Common myeloid progenitor, CD34-positive (primary cell): ENCODE measurements around the gene GNB3.
A peak's percentile ranks its signal among the peaks of the same experiment; 100 is the strongest.
"Not testable (repeated sequence)": the region's sequence is repeated elsewhere in the genome, so short reads cannot be mapped to it uniquely, and the experiment has no call there.

Experiments used
- CTCF ChIA-PET: fragments of 350-600 bp; sonication (Branson Sonifier 250); formaldehyde crosslinking; loops from one replicate; lab custom pipeline; 2021; ENCODE audit warnings: antibody characterized with exemption; lab: Charles Lee
- POLR2A ChIA-PET: fragments of 350-600 bp; sonication (Branson Sonifier 250); formaldehyde crosslinking; loops from one replicate; lab custom pipeline; 2021; ENCODE audit warnings: antibody characterized with exemption; lab: Charles Lee
- DNase-seq, 3 donors: peaks; one replicate each; pipeline versions ENCODE4 v3.0.0 to v3.0.0-alpha.2; 2013
- H3K27ac ChIP-seq, 2 experiments: 1 replicate in 1 of 2; 2 replicates in 1 of 2; pipeline ENCODE4 v1.7.0; 2013; ENCODE audit warnings: inconsistent platforms in 2 of 2, low read length in 2 of 2, mild to moderate bottlenecking in 2 of 2, low read depth in 1 of 2, moderate library complexity in 1 of 2; ENCODE audit not compliant: severe bottlenecking in 2 of 2, insufficient read depth in 1 of 2, poor library complexity in 1 of 2
- H3K27me3 ChIP-seq, 5 experiments: replicated peaks in 2 of 5; 1 replicate in 3 of 5; 2 replicates in 2 of 5; pipeline versions ENCODE4 v1.6.1 to v1.7.0; 2013; ENCODE audit warnings: low read length in 4 of 5, mild to moderate bottlenecking in 2 of 5, moderate library complexity in 2 of 5, inconsistent platforms in 1 of 5; ENCODE audit not compliant: insufficient read depth in 5 of 5, control insufficient read depth in 4 of 5
- H3K36me3 ChIP-seq, 4 experiments: 1 replicate in 2 of 4; 2 replicates in 2 of 4; pipeline versions ENCODE4 v1.6.1 to v1.7.0; 2013; ENCODE audit warnings: low read length in 3 of 4, control low read depth in 1 of 4, mild to moderate bottlenecking in 1 of 4; ENCODE audit not compliant: control insufficient read depth in 4 of 4, insufficient read depth in 4 of 4
- H3K4me1 ChIP-seq, 4 experiments: 1 replicate in 3 of 4; 2 replicates in 1 of 4; pipeline versions ENCODE4 v1.6.1 to v1.7.1; 2013; ENCODE audit warnings: low read length in 3 of 4, mild to moderate bottlenecking in 3 of 4, control low read depth in 1 of 4, inconsistent platforms in 1 of 4, moderate library complexity in 1 of 4; ENCODE audit not compliant: control insufficient read depth in 4 of 4, insufficient read depth in 4 of 4; ENCODE audit errors: control extremely low read depth in 1 of 4
- H3K4me3 ChIP-seq, 7 experiments: 1 replicate in 4 of 7; 2 replicates in 3 of 7; pipeline versions ENCODE4 v1.5.1 to v1.7.0; 2013; ENCODE audit warnings: mild to moderate bottlenecking in 7 of 7, low read length in 6 of 7, moderate library complexity in 6 of 7, inconsistent platforms in 2 of 7, low read depth in 2 of 7, control low read depth in 1 of 7; ENCODE audit not compliant: insufficient read depth in 4 of 7, control insufficient read depth in 1 of 7; ENCODE audit errors: extremely low read depth in 1 of 7
- H3K9me3 ChIP-seq, 5 experiments: 1 replicate in 4 of 5; 2 replicates in 1 of 5; pipeline versions ENCODE4 v1.6.1 to v1.7.1; 2013; ENCODE audit warnings: low read length in 4 of 5, mild to moderate bottlenecking in 2 of 5, inconsistent platforms in 1 of 5, low read depth in 1 of 5, moderate library complexity in 1 of 5; ENCODE audit not compliant: control insufficient read depth in 4 of 5, insufficient read depth in 2 of 5; ENCODE audit errors: control extremely low read depth in 1 of 5
- WGBS: methylation state at CpG from one replicate; pipeline ENCODE4 v1.1.5; 2013; ENCODE audit not compliant: insufficient coverage; 5-methylcytosine and 5-hydroxymethylcytosine counted together

GNB3 gene

GRCh38 chr12:6872073-6873048 is 31.6 kb downstream of the GNB3 start:
- peak overlapping the region; percentile 55 to 86 for H3K27ac ChIP-seq
- POLR2A ChIA-PET: interaction anchor here (0.7 to 2.6 kb wide), 8 partner anchors 18 to 236 kb away, joined by 3 to 21 read pairs (median 4); partner anchors contain the start of genes C12orf57, C1RL, RNU7-1 and USP5
- H3K9me3 ChIP-seq: no peaks in the 10 kb centered on the region
- H3K4me3 ChIP-seq: peak overlapping the region; percentile 76 to 94 (median 79)
- H3K36me3 ChIP-seq: peaks cover 4 to 29% (median 22%) of the 10 kb centered on the region in 4 experiments
- peaks cover 18 to 68% (median 61%) of the 10 kb centered on the region in 4 experiments for H3K4me1 ChIP-seq
- CTCF ChIA-PET: interaction anchor here (0.6 to 9.4 kb wide), 40 partner anchors 9 to 241 kb away, joined by 3 to 105 read pairs (median 4); partner anchors contain the start of genes C12orf57, CDCA3, ENO2 and LRRC23
- WGBS: 2% methylated on average over 37 of the region's 40 CpGs
- DNase-seq: peak; percentile 75 to 84 (median 82)
- H3K27me3 ChIP-seq: no peaks in the 10 kb centered on the region

GRCh38 chr12:6873094-6874014 is 32.6 kb downstream of the GNB3 start, which contains the start of gene SPSB2:
SPSB2 (minus strand) TSS chr12:6873303; CDS start chr12:6872901, 402 bp downstream.
- ChIA-PET CTCF (interaction anchor here (0.7 to 9.4 kb wide), 35 partner anchors 9 to 238 kb away, joined by 3 to 105 read pairs (median 5); partner anchors contain the start of genes C12orf57, CDCA3, LRRC23 and MLF2), POLR2A (interaction anchor here (0.9 to 2.6 kb wide), 6 partner anchors 17 to 235 kb away, joined by 3 to 21 read pairs (median 5); partner anchors contain the start of genes C12orf57, C1RL, RNU7-1 and USP5)
- peak; percentile 98 to 99 (median 99) for DNase-seq
- Histone ChIP-seq H3K9me3 (no peaks in the 10 kb centered on the region), H3K27ac (peak within 1 kb of the TSS; percentile 55 to 86), H3K4me3 (peak within 1 kb of the TSS; percentile 77 to 94 (median 82)), H3K27me3 (no peaks in the 10 kb centered on the region), H3K4me1 (peaks cover 16 to 63% (median 55%) of the 10 kb centered on the region in 4 experiments), H3K36me3 (peaks cover 4 to 29% (median 22%) of the 10 kb centered on the region in 4 experiments)
- WGBS: under 1% methylated on average over 49 of the region's 66 CpGs

- 41% methylated on average over 8 of the region's 9 CpGs for WGBS
- Histone ChIP-seq H3K36me3 (peaks cover 4 to 27% (median 21%) of the 10 kb centered on the region in 4 experiments), H3K4me3 (peak overlapping the region; percentile 50 to 94 (median 80)), H3K27ac (peak overlapping the region; percentile 20 to 77), H3K4me1 (peaks cover 10 to 56% (median 49%) of the 10 kb centered on the region in 4 experiments)
- CTCF ChIA-PET: interaction anchor here (0.7 to 9.4 kb wide), 10 partner anchors 8 to 237 kb away, joined by 3 to 105 read pairs (median 6); partner anchors contain the start of gene LRRC23
- H3K9me3 ChIP-seq, DNase-seq, H3K27me3 ChIP-seq: not testable (repeated sequence)
- POLR2A ChIA-PET: interaction anchor here (1.2 to 2.6 kb wide), 2 partner anchors 17 to 22 kb away, joined by 4 to 21 read pairs; partner anchors contain the start of gene USP5
Measured at GRCh38 chr12:6874015-6874368, 33.3 kb downstream of the GNB3 start.

- H3K4me1 ChIP-seq: peaks cover 4 to 12% (median 7%) of the 10 kb centered on the region in 4 experiments
- H3K4me3 ChIP-seq, H3K27ac ChIP-seq, DNase-seq, H3K9me3 ChIP-seq, H3K27me3 ChIP-seq: not testable (repeated sequence)
- POLR2A ChIA-PET: interaction anchor here (0.7 kb wide), 1 partner anchor 64 kb away, joined by 7 read pairs; the partner anchor contains the start of gene RNU7-1
- CTCF ChIA-PET: interaction anchor here (0.7 to 0.8 kb wide), 3 partner anchors 10 to 644 kb away, joined by 3 to 4 read pairs (median 3); no protein-coding TSS in a partner anchor
- peaks cover 2 to 17% (median 12%) of the 10 kb centered on the region in 4 experiments for H3K36me3 ChIP-seq
- WGBS: 100% methylated on average over 7 of the region's 11 CpGs
Measured at GRCh38 chr12:6879824-6880223, 39.1 kb downstream of the GNB3 start.

- Histone ChIP-seq H3K4me3 (peak overlapping the region in 1 of 7 experiments; percentile 6), H3K9me3 (no peaks in the 10 kb centered on the region), H3K36me3 (peaks cover 2 to 20% (median 13%) of the 10 kb centered on the region in 4 experiments), H3K4me1 (peaks cover 0 to 6% (median 4%) of the 10 kb centered on the region in 4 experiments), H3K27ac (no peak overlapping the region), H3K27me3 (no peaks in the 10 kb centered on the region)
- CTCF ChIA-PET: interaction anchor here (1.0 to 4.0 kb wide), 4 partner anchors 9 to 16 kb away, joined by 3 to 26 read pairs (median 5); partner anchors contain the start of genes SPSB2 and TPI1
- no CpG with 5 or more reads among the region's 5 CpGs for WGBS
- POLR2A ChIA-PET: no interaction called here
- DNase-seq: no peak
Measured at GRCh38 chr12:6883252-6883651, 42.5 kb downstream of the GNB3 start.

- ChIA-PET POLR2A (no interaction called here), CTCF (interaction anchor here (1.0 to 4.0 kb wide), 2 partner anchors 9 to 11 kb away, joined by 3 to 26 read pairs; partner anchors contain the start of gene SPSB2)
- Histone ChIP-seq H3K4me3 (no peak overlapping the region), H3K4me1 (peaks cover 0 to 6% (median 4%) of the 10 kb centered on the region in 4 experiments), H3K27ac (no peak overlapping the region), H3K36me3 (peaks cover 2 to 20% (median 13%) of the 10 kb centered on the region in 4 experiments), H3K27me3 (no peaks in the 10 kb centered on the region), H3K9me3 (no peaks in the 10 kb centered on the region)
- no peak for DNase-seq
- WGBS: 98% methylated on average over 11 of the region's 11 CpGs
Measured at GRCh38 chr12:6883683-6884082, 43.0 kb downstream of the GNB3 start.
